Stimulated activated CD4-positive, alpha-beta T cell treated with anti-CD3 and anti-CD28 coated beads, Interleukin-1b, Interleukin-23, amount 100 ng/mL, for 1 hour (primary cell): ENCODE measurements around the gene NFE2.

Source experiments
- DNase-seq, 2 donors: peaks; one replicate each; pipeline ENCODE4 v3.0.0-alpha.2; 2020; ENCODE audit warnings: low read depth in 2 of 2

NFE2 gene

GRCh38 chr12:54306925-54307741 lies 6.3 kb upstream of the NFE2 start:
- DNase-seq: no peak

DNA sequence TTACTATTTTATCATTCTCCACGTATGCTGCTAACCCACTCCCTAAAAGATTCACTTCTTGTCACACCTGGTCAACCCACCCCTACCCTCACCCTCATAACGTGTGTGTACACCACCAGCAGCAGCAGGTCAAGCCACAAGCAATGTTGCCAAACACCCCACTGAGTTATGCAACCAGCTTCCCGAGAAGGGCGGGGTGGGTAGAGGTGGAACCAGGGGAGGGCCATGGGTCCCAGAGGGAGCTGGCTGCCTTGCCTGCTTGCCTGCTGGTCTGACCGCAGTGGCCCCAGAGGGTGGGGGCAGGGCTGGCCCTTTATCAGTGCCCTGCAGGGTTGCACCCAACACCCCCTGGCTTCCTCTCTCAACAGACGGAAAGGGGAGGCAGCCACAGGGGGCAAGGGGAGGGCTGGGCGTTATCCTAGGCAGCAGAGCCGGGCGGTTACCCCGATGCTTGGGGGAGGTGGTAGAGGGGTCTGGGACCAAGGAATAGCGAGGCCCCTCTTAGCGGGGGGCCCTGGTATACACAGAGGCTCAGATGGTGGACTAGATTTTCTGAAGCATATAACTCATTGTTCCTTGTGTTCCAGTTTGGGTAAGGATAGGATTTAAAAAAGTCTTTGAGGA lies 3.5 kb upstream of the NFE2 start:
- no peak for DNase-seq

- DNase-seq: no peak
Observed at GRCh38 chr12:54303640-54304039, 2.8 kb upstream of the NFE2 start.

DNA sequence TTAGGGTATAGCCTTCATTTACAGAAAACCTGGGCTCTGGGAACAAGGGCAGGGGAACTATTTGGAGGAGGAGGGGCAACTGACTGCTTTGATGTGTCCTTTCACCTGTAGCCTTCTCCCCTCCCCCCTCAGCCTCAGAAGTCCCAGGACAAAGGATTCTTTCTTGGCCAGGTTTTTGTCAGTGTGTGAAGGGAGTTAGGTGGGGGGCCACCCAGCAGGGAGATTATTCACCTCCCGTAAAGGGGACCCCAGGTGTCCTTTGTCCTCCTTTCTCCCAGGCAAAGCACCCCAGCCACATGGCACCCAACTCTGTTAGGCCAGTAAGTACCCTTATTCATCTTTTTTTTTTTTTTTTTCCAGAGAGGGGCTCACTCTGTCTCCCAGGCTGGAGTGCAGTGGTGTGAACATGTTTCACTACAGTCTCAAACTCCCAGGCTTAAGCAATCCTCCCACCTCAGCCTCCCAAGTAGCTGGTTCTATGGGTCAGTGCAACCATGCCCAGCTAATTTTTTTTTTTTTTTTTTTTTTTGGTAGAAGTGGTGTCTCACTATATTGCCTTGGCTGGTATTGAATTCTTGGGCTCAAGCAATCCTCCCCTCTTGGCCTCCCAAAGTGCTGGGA lies 723 bp upstream of the NFE2 start:
- DNase-seq: no peak

- no peak for DNase-seq
Observed at GRCh38 chr12:54300225-54300731, 537 bp downstream of the NFE2 start.

GRCh38 chr12:54299515-54300224 lies 1.1 kb downstream of the NFE2 start:
- no peak for DNase-seq

DNA sequence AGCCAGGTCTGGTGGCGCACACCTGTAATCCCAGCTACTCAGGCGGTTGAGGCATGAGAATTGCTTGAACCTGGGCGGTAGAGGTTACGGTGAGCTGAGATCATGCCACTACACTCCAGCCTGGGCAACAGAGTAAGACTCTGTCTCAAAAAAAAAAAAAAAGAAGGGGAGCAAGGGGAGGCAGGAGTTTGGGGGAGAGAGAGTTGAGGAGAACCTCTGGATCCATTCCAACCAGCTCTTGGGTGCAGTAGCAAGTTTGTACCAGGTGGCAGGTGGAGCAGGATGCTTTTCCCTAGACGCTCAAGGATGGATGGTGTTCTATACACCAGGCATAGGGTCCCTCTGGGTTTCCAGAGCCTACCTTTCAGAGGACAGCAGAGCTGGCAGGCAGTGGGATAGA lies 1.9 kb downstream of the NFE2 start:
- no peak for DNase-seq

- DNase-seq: no peak
Observed at GRCh38 chr12:54296393-54297099, 4.3 kb downstream of the NFE2 start.

- no peak for DNase-seq
Observed at GRCh38 chr12:54294953-54295566, 5.8 kb downstream of the NFE2 start.

DNA sequence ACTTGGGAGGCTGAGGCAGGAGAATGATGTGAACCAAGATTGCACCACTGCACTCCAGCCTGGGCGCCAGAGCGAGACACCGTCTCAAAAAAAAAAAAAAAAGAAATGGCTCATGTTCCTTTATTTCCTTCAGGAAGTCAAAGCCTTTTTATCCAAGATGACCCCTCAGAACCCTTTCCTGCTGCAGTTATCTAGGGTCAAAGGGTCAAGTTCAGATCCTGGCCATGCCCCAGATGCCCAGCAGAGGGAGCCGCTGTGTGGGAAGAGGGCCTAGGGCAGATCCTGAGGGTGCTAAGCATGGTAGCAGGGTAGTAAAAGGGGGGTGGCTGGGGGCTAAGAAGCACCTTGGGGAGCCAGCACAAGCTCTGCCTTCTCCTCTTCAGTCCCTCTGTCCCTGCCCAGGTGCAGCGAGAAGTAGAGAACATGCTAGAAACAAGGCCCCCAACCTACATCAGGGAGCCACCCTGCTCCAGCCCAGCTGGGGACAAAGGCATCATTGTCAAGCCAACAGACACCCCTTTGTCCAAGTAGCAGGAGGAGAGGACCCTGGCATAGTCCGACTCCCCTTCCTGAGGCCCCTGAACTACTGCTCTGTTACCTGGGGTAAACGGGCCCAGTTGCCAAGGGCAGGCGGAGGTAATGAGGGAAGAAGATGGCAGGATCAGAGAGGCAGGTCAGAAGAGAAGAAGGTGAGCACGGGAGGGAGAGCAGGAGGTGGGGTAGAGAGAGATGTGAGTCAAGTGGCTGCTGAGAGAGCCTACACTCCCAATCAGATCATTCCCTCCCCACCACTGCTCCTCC lies 6.5 kb downstream of the NFE2 start:
- no peak for DNase-seq

GRCh38 chr12:54292931-54293241 lies 7.9 kb downstream of the NFE2 start:
- no peak for DNase-seq

DNA sequence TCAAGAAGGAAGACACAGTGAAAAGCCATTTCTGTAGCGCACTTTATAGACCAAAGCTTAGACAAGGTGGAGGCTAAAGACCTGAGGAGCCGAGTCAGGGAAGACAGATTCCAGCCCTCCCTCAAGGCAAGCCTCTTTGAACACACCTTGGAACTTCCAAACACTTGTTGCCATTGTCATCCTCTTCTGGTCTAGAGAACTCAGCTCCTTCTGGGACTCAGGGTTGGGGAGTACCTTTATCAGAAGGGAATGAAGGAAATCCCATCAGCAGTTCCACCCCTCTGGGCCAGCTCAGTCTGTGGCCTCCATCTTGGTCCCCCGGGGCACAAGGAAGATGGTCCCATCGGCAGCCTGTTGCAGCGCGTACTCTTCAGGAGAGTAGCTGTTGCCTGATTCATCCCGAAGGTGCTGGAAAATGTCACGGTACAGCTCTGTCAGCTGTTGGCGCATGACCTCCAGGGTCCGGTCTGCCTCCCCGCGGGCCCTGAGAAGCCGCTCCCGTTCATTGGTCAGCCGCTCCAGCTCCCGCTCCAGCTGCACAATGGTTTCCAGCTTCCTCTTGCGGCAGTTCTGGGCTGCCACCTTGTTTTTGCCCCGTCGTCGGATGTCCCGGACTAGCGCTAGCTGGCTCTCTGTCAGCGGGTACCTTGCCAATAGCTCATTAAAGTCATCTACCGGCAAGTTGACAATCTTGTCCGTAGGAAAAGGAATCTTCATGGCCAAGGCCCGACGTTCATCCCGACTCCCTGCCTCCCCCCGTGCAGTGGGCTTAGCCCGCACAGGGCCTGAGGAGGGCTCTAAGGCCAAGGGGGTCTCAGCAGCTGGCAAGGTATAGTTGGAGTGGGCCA lies 8.5 kb downstream of the NFE2 start:
- no peak for DNase-seq

DNA sequence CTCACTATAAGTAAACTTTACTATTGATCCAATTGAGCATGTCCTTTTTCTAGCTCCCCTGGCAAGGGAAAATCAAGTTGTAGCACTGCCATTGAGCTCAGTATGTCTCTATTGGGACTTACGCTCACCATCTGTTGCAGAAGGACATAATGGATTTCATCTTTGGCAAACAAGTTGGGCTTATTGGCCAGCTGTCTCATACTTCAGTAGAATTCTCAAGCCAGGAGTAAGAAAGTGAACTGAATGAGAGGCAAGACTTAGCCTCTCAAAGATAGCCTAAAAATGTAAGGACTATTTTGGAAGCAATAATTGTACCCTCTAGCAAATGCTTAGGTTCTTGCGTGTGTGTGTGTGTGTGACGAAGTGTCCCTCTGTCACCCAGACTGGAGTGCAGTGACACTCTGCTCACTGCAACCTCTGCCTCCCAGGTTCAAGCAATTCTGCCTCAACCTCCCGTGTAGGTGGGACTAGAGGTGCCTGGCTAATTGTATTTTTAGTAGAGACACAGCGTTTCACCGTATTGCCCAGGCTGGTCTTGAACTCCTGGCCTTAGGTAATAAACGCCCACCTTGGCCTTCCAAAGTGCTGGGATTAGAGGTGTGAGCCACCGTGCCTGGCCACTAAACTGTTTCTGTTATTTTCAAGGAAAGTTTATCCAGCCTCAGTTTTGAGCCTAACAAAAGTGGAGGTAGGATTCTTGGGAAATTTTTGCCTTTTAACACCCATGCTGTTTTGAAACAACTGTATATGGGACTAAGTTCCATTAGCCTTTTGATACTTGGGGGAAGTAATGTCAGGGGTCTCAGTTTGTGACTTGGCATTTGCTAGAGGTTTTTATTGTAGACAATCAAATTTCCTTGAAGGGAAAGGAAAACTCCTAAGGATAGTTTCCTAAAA lies 13.3 kb downstream of the NFE2 start:
- no peak for DNase-seq

- no peak for DNase-seq
Observed at GRCh38 chr12:54286042-54287030, 14.5 kb downstream of the NFE2 start.

DNA sequence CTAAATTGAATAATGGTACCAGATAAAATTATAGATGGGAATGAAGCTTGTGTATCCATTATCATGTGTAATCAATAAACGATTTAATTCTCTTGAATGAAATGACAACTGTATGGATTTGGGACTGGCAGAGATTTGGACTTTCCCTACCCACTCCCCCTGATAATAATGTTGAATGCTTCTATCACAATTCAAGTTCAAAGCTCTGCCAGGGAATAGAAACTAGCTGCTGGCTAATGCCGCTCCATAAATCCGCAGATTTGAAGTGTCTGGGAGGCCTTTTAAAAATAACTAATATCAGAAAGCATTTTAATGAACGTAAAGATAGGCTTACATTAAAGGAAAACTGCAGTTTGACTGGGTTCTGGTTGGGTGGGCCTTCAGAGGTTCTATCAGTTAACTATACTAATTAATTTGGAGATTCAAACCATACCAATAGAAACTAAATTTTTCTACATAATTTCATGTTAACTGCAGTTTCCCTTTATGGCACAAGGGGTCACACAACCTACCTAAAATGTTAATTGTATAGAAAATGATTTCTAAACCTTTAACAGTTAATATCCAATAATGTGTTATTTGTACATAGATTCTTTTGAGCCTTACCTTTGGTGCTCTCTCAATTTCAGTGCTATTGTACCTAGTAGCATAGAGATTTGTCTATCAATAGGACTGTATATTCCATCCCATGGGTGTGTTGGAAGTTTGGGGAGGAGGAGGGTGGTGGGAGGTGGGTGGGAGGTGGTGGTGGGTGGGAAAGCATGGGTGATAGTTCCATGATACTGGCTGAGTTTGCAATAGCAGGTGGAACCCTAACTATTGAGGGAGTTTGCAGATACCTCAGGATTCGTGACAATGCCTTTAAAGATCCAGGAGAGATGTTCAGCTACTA lies 15.4 kb downstream of the NFE2 start:
- DNase-seq: no peak
